Ishikawa (cell line): ENCODE data around the gene EEFSEC.
A peak's percentile ranks its signal among the peaks of the same experiment; 100 is the strongest.

Experiments used
- EP300 ChIP-seq: IDR thresholded peaks from 2 replicates; pipeline ENCODE4 v1.6.1; 2012; ENCODE audit warnings: borderline replicate concordance
- NFIC ChIP-seq: IDR thresholded peaks from 2 replicates; pipeline ENCODE4 v1.6.1; 2012
- TCF12 ChIP-seq: IDR thresholded peaks from 2 replicates; pipeline ENCODE4 v1.6.1; 2012; ENCODE audit warnings: low read depth
- TF ChIP-seq, protein P1 (sequence below): IDR thresholded peaks from 2 replicates; pipeline ENCODE4 v1.6.1; 2012
- TF ChIP-seq, protein P2 (sequence below): IDR thresholded peaks from 2 replicates; pipeline ENCODE4 v1.6.1; 2012

DNA sequence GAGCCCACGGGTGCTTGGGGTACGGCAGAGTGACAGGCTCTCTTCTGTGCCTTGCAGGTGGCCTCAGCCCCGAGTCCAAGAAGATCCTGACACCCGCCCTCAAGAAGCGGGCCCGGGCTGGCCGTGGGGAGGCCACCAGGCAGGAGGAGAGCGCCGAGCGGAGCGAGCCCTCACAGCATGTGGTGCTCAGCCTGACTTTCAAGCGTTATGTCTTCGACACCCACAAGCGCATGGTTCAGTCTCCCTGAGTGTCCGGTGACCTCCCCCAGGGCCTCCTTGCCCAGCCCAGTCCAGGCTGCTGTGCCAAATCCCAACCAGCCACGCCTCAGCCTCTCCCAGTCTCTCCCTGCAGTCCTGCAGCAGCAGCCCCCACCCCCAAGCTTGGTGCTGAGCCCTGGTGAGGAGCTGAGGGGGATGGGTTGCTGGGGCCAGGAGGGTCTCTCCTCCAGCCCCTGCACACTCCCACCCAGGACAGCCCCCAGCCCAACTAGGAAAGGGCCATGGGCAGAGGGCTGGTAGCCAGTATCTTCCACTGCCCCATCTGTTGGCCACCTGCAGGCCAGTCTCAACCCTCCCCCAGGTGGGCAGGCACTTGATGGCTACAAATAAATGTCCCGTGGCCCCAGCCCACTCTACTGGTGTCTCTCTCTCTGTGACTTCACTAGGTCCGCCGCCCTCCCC is 254.9 kb downstream of the EEFSEC start:
- TF ChIP-seq EP300 (no peak), TCF12 (no peak), NFIC (peak; percentile 31; the same call in 1 of the 2 replicates)
- TF ChIP-seq, protein P1, sequence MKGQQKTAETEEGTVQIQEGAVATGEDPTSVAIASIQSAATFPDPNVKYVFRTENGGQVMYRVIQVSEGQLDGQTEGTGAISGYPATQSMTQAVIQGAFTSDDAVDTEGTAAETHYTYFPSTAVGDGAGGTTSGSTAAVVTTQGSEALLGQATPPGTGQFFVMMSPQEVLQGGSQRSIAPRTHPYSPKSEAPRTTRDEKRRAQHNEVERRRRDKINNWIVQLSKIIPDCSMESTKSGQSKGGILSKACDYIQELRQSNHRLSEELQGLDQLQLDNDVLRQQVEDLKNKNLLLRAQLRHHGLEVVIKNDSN = no peak
- TF ChIP-seq, protein P2, sequence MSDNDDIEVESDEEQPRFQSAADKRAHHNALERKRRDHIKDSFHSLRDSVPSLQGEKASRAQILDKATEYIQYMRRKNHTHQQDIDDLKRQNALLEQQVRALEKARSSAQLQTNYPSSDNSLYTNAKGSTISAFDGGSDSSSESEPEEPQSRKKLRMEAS = peak; percentile 87
